ENCODE results near the gene HES5.

The HES5 gene

DNA sequence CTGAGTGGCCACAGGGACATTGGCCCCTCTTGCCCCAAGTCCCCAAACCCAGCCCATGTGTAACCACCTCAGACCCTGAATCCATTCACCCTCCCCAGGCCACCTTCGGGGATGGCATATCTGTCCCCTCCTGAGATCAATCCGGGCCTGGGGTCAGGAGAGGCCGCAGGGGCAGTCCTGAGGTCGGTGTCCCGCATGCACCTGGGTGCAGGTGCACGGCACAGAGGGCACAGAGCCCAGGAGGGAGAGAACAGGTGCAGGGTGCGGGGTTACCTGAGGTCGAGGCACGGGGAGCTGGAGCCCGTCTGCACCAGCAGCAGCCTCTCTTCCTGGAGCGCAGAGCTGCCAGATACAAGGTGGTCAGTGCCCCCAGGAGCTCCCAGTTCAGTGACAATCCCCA, 20.5 kb downstream of the HES5 start:
- no peak overlapping the region for H3K27ac ChIP-seq (ENCODE audit: poor library complexity, severe bottlenecking)
- DNase-seq (ENCODE audit: low spot score) (no peak), ATAC-seq (ENCODE audit: low read depth) (no peak)
- no peaks in the 10 kb centered on the region for H3K27me3 ChIP-seq (ENCODE audit: insufficient read depth, poor library complexity, severe bottlenecking)
- H3K4me3 ChIP-seq (ENCODE audit: severe bottlenecking): no peak overlapping the region
- TF ChIP-seq, protein P1, sequence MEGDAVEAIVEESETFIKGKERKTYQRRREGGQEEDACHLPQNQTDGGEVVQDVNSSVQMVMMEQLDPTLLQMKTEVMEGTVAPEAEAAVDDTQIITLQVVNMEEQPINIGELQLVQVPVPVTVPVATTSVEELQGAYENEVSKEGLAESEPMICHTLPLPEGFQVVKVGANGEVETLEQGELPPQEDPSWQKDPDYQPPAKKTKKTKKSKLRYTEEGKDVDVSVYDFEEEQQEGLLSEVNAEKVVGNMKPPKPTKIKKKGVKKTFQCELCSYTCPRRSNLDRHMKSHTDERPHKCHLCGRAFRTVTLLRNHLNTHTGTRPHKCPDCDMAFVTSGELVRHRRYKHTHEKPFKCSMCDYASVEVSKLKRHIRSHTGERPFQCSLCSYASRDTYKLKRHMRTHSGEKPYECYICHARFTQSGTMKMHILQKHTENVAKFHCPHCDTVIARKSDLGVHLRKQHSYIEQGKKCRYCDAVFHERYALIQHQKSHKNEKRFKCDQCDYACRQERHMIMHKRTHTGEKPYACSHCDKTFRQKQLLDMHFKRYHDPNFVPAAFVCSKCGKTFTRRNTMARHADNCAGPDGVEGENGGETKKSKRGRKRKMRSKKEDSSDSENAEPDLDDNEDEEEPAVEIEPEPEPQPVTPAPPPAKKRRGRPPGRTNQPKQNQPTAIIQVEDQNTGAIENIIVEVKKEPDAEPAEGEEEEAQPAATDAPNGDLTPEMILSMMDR (IDR thresholded peaks at IDR 0.05; ENCODE audit: poor library complexity, severe bottlenecking): no peak
- H3K9me3 ChIP-seq (ENCODE audit: severe bottlenecking): no peaks in the 10 kb centered on the region
- no peaks in the 10 kb centered on the region for H3K4me1 ChIP-seq (ENCODE audit: insufficient read depth, poor library complexity, severe bottlenecking)
- H3K36me3 ChIP-seq (ENCODE audit: low read depth): peaks cover 56% of the 10 kb centered on the region

DNA sequence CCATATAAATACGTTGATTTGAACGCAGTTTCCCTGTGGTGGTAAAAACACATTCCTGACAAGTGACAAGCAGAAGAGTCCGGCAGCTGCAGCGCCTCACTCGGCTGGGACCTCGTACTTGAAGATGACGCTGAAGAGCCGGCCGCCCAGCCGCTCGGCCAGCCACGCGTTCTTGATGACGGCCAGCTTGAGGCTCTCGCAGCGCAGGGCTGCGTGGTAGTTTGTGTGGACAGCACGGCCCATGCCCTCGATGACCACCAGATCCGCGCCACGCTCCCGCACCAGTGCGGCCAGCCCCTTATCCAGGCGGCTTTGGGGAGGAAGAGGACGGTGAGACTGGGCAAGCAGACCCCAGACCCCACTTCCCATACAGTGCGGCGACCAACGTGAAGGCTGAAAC, 21.3 kb downstream of the HES5 start:
- Histone ChIP-seq H3K27ac (ENCODE audit: poor library complexity, severe bottlenecking) (no peak overlapping the region), H3K36me3 (ENCODE audit: low read depth) (peaks cover 51% of the 10 kb centered on the region)
- ATAC-seq (ENCODE audit: low read depth): no peak

DNA sequence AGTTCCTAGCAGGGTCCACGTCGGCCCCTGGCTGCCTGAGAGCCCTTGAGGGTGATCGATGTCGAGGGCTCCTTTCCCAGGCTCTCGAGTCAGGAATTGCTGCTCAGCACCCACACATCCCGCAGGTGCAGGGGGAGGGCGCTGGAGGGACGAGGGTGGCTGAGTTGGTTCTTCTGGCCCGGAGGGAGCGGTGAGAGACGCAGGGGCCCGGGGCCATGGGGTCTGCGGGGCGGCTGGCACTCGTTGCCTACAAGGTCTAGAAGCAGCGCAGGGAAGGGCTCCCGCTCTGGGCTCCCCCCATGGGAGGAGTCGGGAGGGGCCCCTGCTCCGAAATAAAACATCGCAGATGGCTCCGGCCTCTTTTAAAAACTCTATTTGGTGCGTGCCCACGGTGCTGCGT, 21.9 kb downstream of the HES5 start:
- Histone ChIP-seq H3K27ac (ENCODE audit: poor library complexity, severe bottlenecking) (no peak overlapping the region), H3K27me3 (ENCODE audit: insufficient read depth, poor library complexity, severe bottlenecking) (no peaks in the 10 kb centered on the region), H3K9me3 (ENCODE audit: severe bottlenecking) (no peaks in the 10 kb centered on the region), H3K4me3 (ENCODE audit: severe bottlenecking) (no peak overlapping the region), H3K4me1 (ENCODE audit: insufficient read depth, poor library complexity, severe bottlenecking) (no peaks in the 10 kb centered on the region), H3K36me3 (ENCODE audit: low read depth) (peaks cover 45% of the 10 kb centered on the region)
- TF ChIP-seq, protein P1 (IDR thresholded peaks at IDR 0.05; ENCODE audit: poor library complexity, severe bottlenecking): no peak
- no peak for DNase-seq (ENCODE audit: low spot score)
- no peak for ATAC-seq (ENCODE audit: low read depth)

More for the DNA sequence above, 21.3 kb downstream of the HES5 start:
- Histone ChIP-seq H3K4me3 (ENCODE audit: severe bottlenecking) (no peak overlapping the region), H3K4me1 (ENCODE audit: insufficient read depth, poor library complexity, severe bottlenecking) (no peaks in the 10 kb centered on the region), H3K9me3 (ENCODE audit: severe bottlenecking) (no peaks in the 10 kb centered on the region), H3K27me3 (ENCODE audit: insufficient read depth, poor library complexity, severe bottlenecking) (no peaks in the 10 kb centered on the region)
- TF ChIP-seq, protein P1 (IDR thresholded peaks at IDR 0.05; ENCODE audit: poor library complexity, severe bottlenecking): no peak
- no peak for DNase-seq (ENCODE audit: low spot score)

DNA sequence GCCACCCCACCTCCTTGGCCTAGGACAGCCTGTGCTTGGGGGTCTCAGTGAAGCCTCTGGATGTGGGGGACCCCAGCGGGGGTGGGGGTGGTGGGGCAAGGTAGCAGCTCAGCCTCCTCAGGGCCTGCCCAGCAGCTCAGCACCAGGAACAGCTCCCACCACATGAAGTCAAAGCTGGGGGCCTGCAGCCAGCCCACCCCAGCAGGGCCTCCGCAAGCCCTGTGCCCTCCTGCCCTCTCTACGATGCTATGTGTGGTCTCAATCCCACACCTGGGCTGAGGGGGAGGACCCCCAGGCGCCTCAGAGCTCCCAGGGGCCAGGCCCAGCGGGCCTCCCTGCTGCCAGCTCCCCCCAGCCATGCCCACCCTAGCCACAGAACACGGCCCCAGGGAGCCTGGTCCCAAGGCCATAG, 22.3 kb downstream of the HES5 start:
- Histone ChIP-seq H3K4me3 (ENCODE audit: severe bottlenecking) (no peak overlapping the region), H3K4me1 (ENCODE audit: insufficient read depth, poor library complexity, severe bottlenecking) (no peaks in the 10 kb centered on the region), H3K36me3 (ENCODE audit: low read depth) (peaks cover 41% of the 10 kb centered on the region), H3K27me3 (ENCODE audit: insufficient read depth, poor library complexity, severe bottlenecking) (no peaks in the 10 kb centered on the region), H3K9me3 (ENCODE audit: severe bottlenecking) (no peaks in the 10 kb centered on the region), H3K27ac (ENCODE audit: poor library complexity, severe bottlenecking) (no peak overlapping the region)
- ATAC-seq (ENCODE audit: low read depth) (no peak), DNase-seq (ENCODE audit: low spot score) (no peak)
- TF ChIP-seq, protein P1 (IDR thresholded peaks at IDR 0.05; ENCODE audit: poor library complexity, severe bottlenecking): no peak

DNA sequence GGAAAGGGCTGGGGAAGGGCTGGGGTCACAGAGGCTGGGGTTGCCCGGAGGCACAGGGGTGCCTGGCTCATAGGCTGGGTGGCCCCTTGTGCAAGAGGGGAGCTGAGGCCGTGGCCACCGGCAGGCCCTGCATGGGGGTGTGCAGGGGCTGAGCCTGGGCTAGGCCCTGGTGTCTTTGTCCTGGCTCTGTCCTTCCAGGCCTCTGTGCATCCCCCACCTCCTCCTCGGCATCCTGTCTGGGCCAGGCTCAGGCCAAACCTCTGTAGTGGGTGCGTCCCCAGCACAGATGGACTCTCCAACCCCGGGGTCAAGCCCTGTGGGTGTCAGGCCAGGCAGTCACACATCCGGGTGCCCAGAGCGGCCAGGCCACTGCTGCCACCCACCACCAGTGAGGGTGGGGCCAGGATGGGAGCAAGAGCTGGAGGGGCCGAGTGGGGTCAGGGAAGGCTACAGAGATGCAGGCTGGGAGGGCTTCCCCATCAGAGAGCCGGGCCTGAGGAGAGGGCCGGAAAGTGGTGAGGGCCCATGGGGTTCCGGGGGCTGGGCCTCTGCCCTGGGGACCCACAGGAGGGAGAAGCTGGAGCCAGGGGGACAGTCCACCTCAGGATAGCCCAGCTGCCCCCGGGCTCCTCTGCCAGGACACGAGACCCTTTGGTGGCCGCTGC, 23.0 kb downstream of the HES5 start:
- Histone ChIP-seq H3K27ac (ENCODE audit: poor library complexity, severe bottlenecking) (peak overlapping the region; percentile 40), H3K36me3 (ENCODE audit: low read depth) (peaks cover 36% of the 10 kb centered on the region), H3K9me3 (ENCODE audit: severe bottlenecking) (no peaks in the 10 kb centered on the region), H3K27me3 (ENCODE audit: insufficient read depth, poor library complexity, severe bottlenecking) (no peaks in the 10 kb centered on the region), H3K4me3 (ENCODE audit: severe bottlenecking) (no peak overlapping the region), H3K4me1 (ENCODE audit: insufficient read depth, poor library complexity, severe bottlenecking) (no peaks in the 10 kb centered on the region)
- ATAC-seq (ENCODE audit: low read depth) (peak; percentile 13), DNase-seq (ENCODE audit: low spot score) (no peak)
- TF ChIP-seq, protein P1 (IDR thresholded peaks at IDR 0.05; ENCODE audit: poor library complexity, severe bottlenecking): no peak

Data from RWPE2 (cell line).